Liver (tissue), 9 donors: Measurements from ENCODE around the gene PRC1. TPM values are rescaled to one million over a fixed set of nuclear protein-coding genes. Genes with fewer than 3 reads are reported as not detected.

Experiments used
- DNase-seq: peaks from one replicate; pipeline ENCODE4 v3.0.0-alpha.2; 2017; ENCODE audit warnings: low spot score
- H3K27ac ChIP-seq, 2 donors: one replicate each; pipeline ENCODE4 v1.7.0; 2013; ENCODE audit warnings: inconsistent platforms in 2 of 2, low read length in 2 of 2, control low read depth in 1 of 2, low read depth in 1 of 2, mild to moderate bottlenecking in 1 of 2
- H3K27me3 ChIP-seq, 4 donors: one replicate each; pipeline versions ENCODE4 v1.6.1 to v1.7.0; 2013; ENCODE audit warnings: low read length in 3 of 4, inconsistent platforms in 1 of 4, mild to moderate bottlenecking in 1 of 4, moderate library complexity in 1 of 4; ENCODE audit not compliant: control insufficient read depth in 4 of 4, insufficient read depth in 4 of 4
- H3K36me3 ChIP-seq, 4 donors: one replicate each; pipeline versions ENCODE4 v1.6.1 to v1.7.0; 2013; ENCODE audit warnings: low read length in 3 of 4, mild to moderate bottlenecking in 3 of 4, low read depth in 1 of 4, moderate library complexity in 1 of 4; ENCODE audit not compliant: control insufficient read depth in 4 of 4, insufficient read depth in 3 of 4
- H3K4me1 ChIP-seq, 4 donors: one replicate each; pipeline versions ENCODE4 v1.6.1 to v1.7.0; 2013; ENCODE audit warnings: low read length in 3 of 4, mild to moderate bottlenecking in 3 of 4, moderate library complexity in 1 of 4; ENCODE audit not compliant: control insufficient read depth in 4 of 4, insufficient read depth in 4 of 4
- H3K4me3 ChIP-seq, 3 donors: one replicate each; pipeline versions ENCODE4 v1.6.1 to v1.7.0; 2013; ENCODE audit warnings: low read length in 3 of 3, control low read depth in 1 of 3, low read depth in 1 of 3, mild to moderate bottlenecking in 1 of 3
- H3K9ac ChIP-seq, 2 donors: one replicate each; pipeline ENCODE4 v1.7.0; 2013; ENCODE audit warnings: low read length in 2 of 2, mild to moderate bottlenecking in 2 of 2, moderate library complexity in 2 of 2, control low read depth in 1 of 2, low read depth in 1 of 2
- H3K9me3 ChIP-seq, 4 donors: one replicate each; pipeline versions ENCODE4 v1.6.1 to v1.7.0; 2013; ENCODE audit warnings: low read length in 3 of 4; ENCODE audit not compliant: control insufficient read depth in 4 of 4
- CTCF ChIP-seq: fragments of 150-350 bp; IDR thresholded peaks from 2 replicates; pipeline ENCODE4 v1.5.1; 2017; ENCODE audit warnings: improper control_type of control experiment, low read depth, low read length; ENCODE audit not compliant: missing input control
- EGR1 ChIP-seq, 2 donors: IDR thresholded peaks; 2 replicates each; pipeline ENCODE4 v1.6.1; 2016 to 2018; ENCODE audit warnings: antibody characterized with exemption in 2 of 2, low read depth in 2 of 2
- FOXA1 ChIP-seq: IDR thresholded peaks from 2 replicates; pipeline ENCODE4 v1.6.1; 2016; ENCODE audit warnings: antibody characterized with exemption
- FOXA2 ChIP-seq: IDR thresholded peaks from 2 replicates; pipeline ENCODE4 v1.6.1; 2016; ENCODE audit warnings: antibody characterized with exemption
- GABPA ChIP-seq, 2 donors: IDR thresholded peaks in 1 of 2; conservative IDR thresholded peaks in 1 of 2; 2 replicates each; pipeline ENCODE4 v1.6.1; 2016; ENCODE audit warnings: antibody characterized with exemption in 2 of 2, mild to moderate bottlenecking in 1 of 2, moderate library complexity in 1 of 2
- HNF4A ChIP-seq, 2 donors: conservative IDR thresholded peaks; 2 replicates each; pipeline ENCODE4 v1.6.1; 2016; ENCODE audit warnings: antibody characterized with exemption in 2 of 2, mild to moderate bottlenecking in 2 of 2
- HNF4G ChIP-seq: IDR thresholded peaks from 2 replicates; pipeline ENCODE4 v1.6.1; 2016; ENCODE audit warnings: antibody characterized with exemption
- JUND ChIP-seq, 2 donors: IDR thresholded peaks; 2 replicates each; pipeline ENCODE4 v1.6.1; 2016; ENCODE audit warnings: antibody characterized with exemption in 2 of 2
- MAX ChIP-seq: IDR thresholded peaks from 2 replicates; pipeline ENCODE4 v1.6.1; 2016; ENCODE audit warnings: antibody characterized with exemption
- NR2F2 ChIP-seq: IDR thresholded peaks from 2 replicates; pipeline ENCODE4 v1.6.1; 2016; ENCODE audit warnings: antibody characterized with exemption
- RAD21 ChIP-seq, 2 donors: IDR thresholded peaks; 2 replicates each; pipeline ENCODE4 v1.6.1; 2016; ENCODE audit warnings: antibody characterized with exemption in 2 of 2, mild to moderate bottlenecking in 2 of 2
- RXRA ChIP-seq, 2 donors: IDR thresholded peaks; 2 replicates each; pipeline ENCODE4 v1.6.1; 2017 to 2018; ENCODE audit warnings: antibody characterized with exemption in 2 of 2, mild to moderate bottlenecking in 1 of 2
- SP1 ChIP-seq: IDR thresholded peaks from 2 replicates; pipeline ENCODE4 v1.6.1; 2018; ENCODE audit warnings: antibody characterized with exemption, mild to moderate bottlenecking
- TAF1 ChIP-seq: conservative IDR thresholded peaks from 2 replicates; pipeline ENCODE4 v1.6.1; 2016; ENCODE audit warnings: antibody characterized with exemption, mild to moderate bottlenecking
- YY1 ChIP-seq: IDR thresholded peaks from 2 replicates; pipeline ENCODE4 v1.6.1; 2016; ENCODE audit warnings: antibody characterized with exemption, mild to moderate bottlenecking
- ZBTB33 ChIP-seq: IDR thresholded peaks from 2 replicates; pipeline ENCODE4 v1.6.1; 2016; ENCODE audit warnings: antibody characterized with exemption
- WGBS: extraction: QIAGEN DNeasy Blood & Tissue Kit; methylation state at CpG from one replicate; pipeline ENCODE4 v1.1.7; 2013; 5-methylcytosine and 5-hydroxymethylcytosine counted together
- polyA plus RNA-seq, 2 donors: library from polyadenylated mRNA; stranded (reverse) in 1 of 2; unstranded in 1 of 2; fragments of 200-250 nt in 1 of 2; fragments of >200 nt in 1 of 2; fragmentation: Nextera tagmentation in 1 of 2; extraction: Ambion mirVana in 1 of 2; gene quantifications; one replicate each; pipeline versions ENCODE4 v1.2.1 to v1.2.3, GENCODE V29; 2013 to 2015
- total RNA-seq, 2 donors: library from RNA; depleted of rRNA; stranded (reverse); fragments of >200 nt; gene quantifications; one replicate each; pipeline ENCODE4 v1.2.3, GENCODE V29; 2014
- TF ChIP-seq, protein P1 (sequence below): IDR thresholded peaks from 2 replicates; pipeline ENCODE4 v1.6.1; 2016; ENCODE audit warnings: antibody characterized with exemption, mild to moderate bottlenecking
- TF ChIP-seq, protein P2 (sequence below): IDR thresholded peaks from 2 replicates; pipeline ENCODE4 v1.6.1; 2016; ENCODE audit warnings: antibody characterized with exemption
- donor health status: healthy.
- donor health status: healthy.
- donor health status: healthy.
- donor health status: healthy.
- donor health status: healthy.

The PRC1 gene
- total and polyA plus RNA-seq, 4 donors: 2.1 to 128 (median 5.6) TPM

DNA sequence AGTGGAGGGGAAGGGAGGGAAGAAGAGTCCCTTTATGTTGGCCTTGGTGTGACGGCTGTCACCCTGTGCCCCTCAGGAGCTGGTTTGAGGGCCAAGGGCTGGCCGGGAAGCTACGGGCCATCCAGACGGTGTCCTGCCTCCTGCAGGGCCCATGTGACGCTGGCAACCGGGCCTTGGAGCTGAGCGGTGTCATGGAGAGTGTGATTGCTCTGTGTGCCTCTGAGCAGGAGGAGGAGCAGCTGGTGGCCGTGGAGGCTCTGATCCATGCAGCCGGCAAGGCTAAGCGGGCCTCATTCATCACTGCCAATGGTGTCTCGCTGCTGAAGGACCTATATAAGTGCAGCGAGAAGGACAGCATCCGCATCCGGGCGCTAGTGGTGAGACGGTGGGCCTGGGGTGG lies 47.8 kb downstream of the PRC1 start:
- no peak overlapping the region for H3K9ac ChIP-seq
- WGBS: 95% methylated on average over 16 of the region's 16 CpGs
- no peak overlapping the region for H3K27ac ChIP-seq
- no peaks in the 10 kb centered on the region for H3K4me1 ChIP-seq
- peaks cover 27 to 74% (median 41%) of the 10 kb centered on the region in 4 donors for H3K36me3 ChIP-seq
- no peaks in the 10 kb centered on the region for H3K27me3 ChIP-seq
- no peak for DNase-seq
- no peak for TF ChIP-seq JUND (IDR thresholded peaks at IDR 0.05)
- no peak for TF ChIP-seq MAX
- TF ChIP-seq, protein P1, sequence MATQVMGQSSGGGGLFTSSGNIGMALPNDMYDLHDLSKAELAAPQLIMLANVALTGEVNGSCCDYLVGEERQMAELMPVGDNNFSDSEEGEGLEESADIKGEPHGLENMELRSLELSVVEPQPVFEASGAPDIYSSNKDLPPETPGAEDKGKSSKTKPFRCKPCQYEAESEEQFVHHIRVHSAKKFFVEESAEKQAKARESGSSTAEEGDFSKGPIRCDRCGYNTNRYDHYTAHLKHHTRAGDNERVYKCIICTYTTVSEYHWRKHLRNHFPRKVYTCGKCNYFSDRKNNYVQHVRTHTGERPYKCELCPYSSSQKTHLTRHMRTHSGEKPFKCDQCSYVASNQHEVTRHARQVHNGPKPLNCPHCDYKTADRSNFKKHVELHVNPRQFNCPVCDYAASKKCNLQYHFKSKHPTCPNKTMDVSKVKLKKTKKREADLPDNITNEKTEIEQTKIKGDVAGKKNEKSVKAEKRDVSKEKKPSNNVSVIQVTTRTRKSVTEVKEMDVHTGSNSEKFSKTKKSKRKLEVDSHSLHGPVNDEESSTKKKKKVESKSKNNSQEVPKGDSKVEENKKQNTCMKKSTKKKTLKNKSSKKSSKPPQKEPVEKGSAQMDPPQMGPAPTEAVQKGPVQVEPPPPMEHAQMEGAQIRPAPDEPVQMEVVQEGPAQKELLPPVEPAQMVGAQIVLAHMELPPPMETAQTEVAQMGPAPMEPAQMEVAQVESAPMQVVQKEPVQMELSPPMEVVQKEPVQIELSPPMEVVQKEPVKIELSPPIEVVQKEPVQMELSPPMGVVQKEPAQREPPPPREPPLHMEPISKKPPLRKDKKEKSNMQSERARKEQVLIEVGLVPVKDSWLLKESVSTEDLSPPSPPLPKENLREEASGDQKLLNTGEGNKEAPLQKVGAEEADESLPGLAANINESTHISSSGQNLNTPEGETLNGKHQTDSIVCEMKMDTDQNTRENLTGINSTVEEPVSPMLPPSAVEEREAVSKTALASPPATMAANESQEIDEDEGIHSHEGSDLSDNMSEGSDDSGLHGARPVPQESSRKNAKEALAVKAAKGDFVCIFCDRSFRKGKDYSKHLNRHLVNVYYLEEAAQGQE: no peak
- no peak for TF ChIP-seq SP1
- no peak for TF ChIP-seq NR2F2
- TF ChIP-seq HNF4A (conservative IDR thresholded peaks at IDR 0.05): no peak
- TF ChIP-seq FOXA2: no peak
- no peak for TF ChIP-seq TAF1
- TF ChIP-seq RAD21 (IDR thresholded peaks at IDR 0.05): no peak
- no peak for TF ChIP-seq HNF4G
- no peak for TF ChIP-seq GABPA (IDR thresholded peaks at IDR 0.05 in 1 of 2, conservative IDR thresholded peaks at IDR 0.05 in 1 of 2)
- TF ChIP-seq ZBTB33: no peak
- TF ChIP-seq EGR1 (IDR thresholded peaks at IDR 0.05; ENCODE audit: low read depth in 2 of 2): no peak
- TF ChIP-seq, protein P2, sequence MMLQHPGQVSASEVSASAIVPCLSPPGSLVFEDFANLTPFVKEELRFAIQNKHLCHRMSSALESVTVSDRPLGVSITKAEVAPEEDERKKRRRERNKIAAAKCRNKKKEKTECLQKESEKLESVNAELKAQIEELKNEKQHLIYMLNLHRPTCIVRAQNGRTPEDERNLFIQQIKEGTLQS: no peak
- no peak for TF ChIP-seq RXRA (IDR thresholded peaks at IDR 0.05)
- TF ChIP-seq FOXA1: no peak
- no peak overlapping the region for H3K4me3 ChIP-seq
- H3K9me3 ChIP-seq: no peaks in the 10 kb centered on the region

DNA sequence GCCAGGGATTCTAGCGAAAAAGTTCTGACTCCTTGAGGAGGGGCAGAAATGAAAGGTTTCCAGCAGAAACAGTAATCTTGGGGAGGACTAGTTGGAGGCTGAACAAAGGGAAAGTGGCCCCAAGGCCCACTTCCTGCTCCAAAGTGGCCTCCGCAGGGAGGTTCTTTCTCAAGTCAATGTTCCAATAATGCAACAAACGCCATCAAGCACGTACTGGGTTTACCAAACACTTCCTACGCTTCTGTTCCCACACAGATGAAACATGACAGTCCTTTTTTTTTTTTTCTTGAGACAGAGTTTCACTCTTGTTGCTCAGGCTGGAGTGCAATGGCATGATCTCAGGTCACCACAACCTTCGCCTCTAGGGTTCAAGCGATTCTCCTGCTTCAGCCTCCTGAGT lies 49.2 kb downstream of the PRC1 start:
- no peaks in the 10 kb centered on the region for H3K9me3 ChIP-seq
- H3K36me3 ChIP-seq: peaks cover 34 to 73% (median 45%) of the 10 kb centered on the region in 4 donors
- H3K27ac ChIP-seq: no peak overlapping the region
- H3K9ac ChIP-seq: no peak overlapping the region
- WGBS: 95% methylated on average over 7 of the region's 7 CpGs
- DNase-seq: no peak
- no peaks in the 10 kb centered on the region for H3K27me3 ChIP-seq
- H3K4me3 ChIP-seq: no peak overlapping the region
- no peaks in the 10 kb centered on the region for H3K4me1 ChIP-seq
- TF ChIP-seq, protein P2: no peak
- TF ChIP-seq GABPA (IDR thresholded peaks at IDR 0.05 in 1 of 2, conservative IDR thresholded peaks at IDR 0.05 in 1 of 2) (no peak), TAF1 (no peak), YY1 (no peak), FOXA2 (no peak), SP1 (no peak), HNF4A (conservative IDR thresholded peaks at IDR 0.05) (no peak), CTCF (no peak), RAD21 (IDR thresholded peaks at IDR 0.05) (no peak), ZBTB33 (no peak), RXRA (IDR thresholded peaks at IDR 0.05) (no peak), JUND (IDR thresholded peaks at IDR 0.05) (no peak), EGR1 (IDR thresholded peaks at IDR 0.05; ENCODE audit: low read depth in 2 of 2) (no peak)
- TF ChIP-seq, protein P1: no peak
